ENCODE results near the gene IMMP2L.
"Not testable (repeated sequence)": the region's sequence is repeated elsewhere in the genome, so short reads cannot be mapped to it uniquely, and the experiment has no call there.

GRCh38 chr7:111288441-111288840 is 273.9 kb downstream of the IMMP2L start:
- not testable (repeated sequence) for TF ChIP-seq EGR1 (IDR thresholded peaks at IDR 0.05; ENCODE audit: low read depth in 2 of 2); JUND (IDR thresholded peaks at IDR 0.05); REST (IDR thresholded peaks at IDR 0.05); YY1 (IDR thresholded peaks at IDR 0.05); CTCF (IDR thresholded peaks at IDR 0.05; ENCODE audit: low read depth, low read length, missing input control); HNF4G (IDR thresholded peaks at IDR 0.05); ATF3 (IDR thresholded peaks at IDR 0.05); HNF4A (conservative IDR thresholded peaks at IDR 0.05); GABPA (IDR thresholded peaks at IDR 0.05 in 1 of 2, conservative IDR thresholded peaks at IDR 0.05 in 1 of 2); RXRA (IDR thresholded peaks at IDR 0.05); RAD21 (IDR thresholded peaks at IDR 0.05)
- TF ChIP-seq, protein P1, sequence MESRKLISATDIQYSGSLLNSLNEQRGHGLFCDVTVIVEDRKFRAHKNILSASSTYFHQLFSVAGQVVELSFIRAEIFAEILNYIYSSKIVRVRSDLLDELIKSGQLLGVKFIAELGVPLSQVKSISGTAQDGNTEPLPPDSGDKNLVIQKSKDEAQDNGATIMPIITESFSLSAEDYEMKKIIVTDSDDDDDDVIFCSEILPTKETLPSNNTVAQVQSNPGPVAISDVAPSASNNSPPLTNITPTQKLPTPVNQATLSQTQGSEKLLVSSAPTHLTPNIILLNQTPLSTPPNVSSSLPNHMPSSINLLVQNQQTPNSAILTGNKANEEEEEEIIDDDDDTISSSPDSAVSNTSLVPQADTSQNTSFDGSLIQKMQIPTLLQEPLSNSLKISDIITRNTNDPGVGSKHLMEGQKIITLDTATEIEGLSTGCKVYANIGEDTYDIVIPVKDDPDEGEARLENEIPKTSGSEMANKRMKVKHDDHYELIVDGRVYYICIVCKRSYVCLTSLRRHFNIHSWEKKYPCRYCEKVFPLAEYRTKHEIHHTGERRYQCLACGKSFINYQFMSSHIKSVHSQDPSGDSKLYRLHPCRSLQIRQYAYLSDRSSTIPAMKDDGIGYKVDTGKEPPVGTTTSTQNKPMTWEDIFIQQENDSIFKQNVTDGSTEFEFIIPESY (IDR thresholded peaks at IDR 0.05), result not testable (repeated sequence)
- TF ChIP-seq, protein P2, sequence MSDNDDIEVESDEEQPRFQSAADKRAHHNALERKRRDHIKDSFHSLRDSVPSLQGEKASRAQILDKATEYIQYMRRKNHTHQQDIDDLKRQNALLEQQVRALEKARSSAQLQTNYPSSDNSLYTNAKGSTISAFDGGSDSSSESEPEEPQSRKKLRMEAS (IDR thresholded peaks at IDR 0.05), result not testable (repeated sequence)

Data from liver (tissue), 3 donors.